Neural progenitor cell (in vitro differentiated cells): ENCODE measurements around the gene MLX.

ENCODE experiments used
- EZH2phosphoT487 ChIP-seq: fragments of 200-600 bp; sonication (generic); IDR thresholded peaks from 2 replicates; pipeline ENCODE4 v1.6.1; 2017; ENCODE audit warnings: antibody characterized with exemption
- TF ChIP-seq, protein P1 (sequence below): fragments of 200-600 bp; sonication (generic); IDR thresholded peaks from 2 replicates; pipeline ENCODE4 v1.5.1; 2017; ENCODE audit warnings: antibody characterized with exemption, mild to moderate bottlenecking

- TF ChIP-seq, protein P1, sequence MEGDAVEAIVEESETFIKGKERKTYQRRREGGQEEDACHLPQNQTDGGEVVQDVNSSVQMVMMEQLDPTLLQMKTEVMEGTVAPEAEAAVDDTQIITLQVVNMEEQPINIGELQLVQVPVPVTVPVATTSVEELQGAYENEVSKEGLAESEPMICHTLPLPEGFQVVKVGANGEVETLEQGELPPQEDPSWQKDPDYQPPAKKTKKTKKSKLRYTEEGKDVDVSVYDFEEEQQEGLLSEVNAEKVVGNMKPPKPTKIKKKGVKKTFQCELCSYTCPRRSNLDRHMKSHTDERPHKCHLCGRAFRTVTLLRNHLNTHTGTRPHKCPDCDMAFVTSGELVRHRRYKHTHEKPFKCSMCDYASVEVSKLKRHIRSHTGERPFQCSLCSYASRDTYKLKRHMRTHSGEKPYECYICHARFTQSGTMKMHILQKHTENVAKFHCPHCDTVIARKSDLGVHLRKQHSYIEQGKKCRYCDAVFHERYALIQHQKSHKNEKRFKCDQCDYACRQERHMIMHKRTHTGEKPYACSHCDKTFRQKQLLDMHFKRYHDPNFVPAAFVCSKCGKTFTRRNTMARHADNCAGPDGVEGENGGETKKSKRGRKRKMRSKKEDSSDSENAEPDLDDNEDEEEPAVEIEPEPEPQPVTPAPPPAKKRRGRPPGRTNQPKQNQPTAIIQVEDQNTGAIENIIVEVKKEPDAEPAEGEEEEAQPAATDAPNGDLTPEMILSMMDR = no peak
- no peak for TF ChIP-seq EZH2phosphoT487
These were observed 3.8 kb upstream of the MLX start for GRCh38 chr17:42563143-42563509.
